ENCODE results near the gene MIER2. TPM values are rescaled to one million over a fixed set of nuclear protein-coding genes. Genes with fewer than 3 reads are reported as not detected.

Gene MIER2
- polyA plus RNA-seq, 1 of the 3 experiments (the other 2 are of a cell fraction), result 15.9 TPM

- Histone ChIP-seq H3K36me3 (replicated peaks in 1 of 2; ENCODE audit: control insufficient read depth in 1 of 2, insufficient read depth in 2 of 2, low read length in 1 of 2) (no peaks in the 10 kb centered on the region), H3K4me3 (ENCODE audit: low read depth in 2 of 2, low read length in 1 of 2) (no peak overlapping the region), H3K79me2 (ENCODE audit: insufficient read depth) (no peaks in the 10 kb centered on the region), H3K4me2 (no peak overlapping the region), H3K9me3 (no peaks in the 10 kb centered on the region), H3K9me2 (no peaks in the 10 kb centered on the region), H3F3A (replicated peaks; ENCODE audit: insufficient read depth) (no peaks in the 10 kb centered on the region), H3K27ac (ENCODE audit: low read depth in 2 of 2, low read length in 1 of 2) (no peak overlapping the region), H4K20me1 (ENCODE audit: insufficient read depth) (no peaks in the 10 kb centered on the region), H3K9ac (no peak overlapping the region), H2AFZ (ENCODE audit: low read depth) (no peak overlapping the region), H3K4me1 (ENCODE audit: control insufficient read depth in 1 of 2, insufficient read depth in 2 of 2, low read depth in 1 of 2, low read length in 1 of 2) (no peaks in the 10 kb centered on the region; a peak in 1 of 4 replicates), H3K27me3 (ENCODE audit: insufficient read depth) (no peaks in the 10 kb centered on the region)
- TF ChIP-seq FOXM1 (IDR thresholded peaks at IDR 0.05; ENCODE audit: low read depth), result no peak
- no peak for TF ChIP-seq GABPA (IDR thresholded peaks at IDR 0.05; ENCODE audit: low read depth)
- no peak for TF ChIP-seq MEF2A (IDR thresholded peaks at IDR 0.05; ENCODE audit: borderline replicate concordance, low read depth)
- no peak for TF ChIP-seq USF2 (IDR thresholded peaks at IDR 0.05; ENCODE audit: borderline replicate concordance, low read depth, low read length)
- TF ChIP-seq EZH2phosphoT487 (IDR thresholded peaks at IDR 0.05; ENCODE audit: borderline replicate concordance, low read depth), result no peak
- TF ChIP-seq SMC3 (IDR thresholded peaks at IDR 0.05; ENCODE audit: low read depth, low read length), result no peak
- no peak for TF ChIP-seq RCOR1 (IDR thresholded peaks at IDR 0.05; ENCODE audit: low read length)
- no peak for TF ChIP-seq CHD2 (IDR thresholded peaks at IDR 0.05; ENCODE audit: low read length, partially characterized antibody)
- TF ChIP-seq, protein P1, sequence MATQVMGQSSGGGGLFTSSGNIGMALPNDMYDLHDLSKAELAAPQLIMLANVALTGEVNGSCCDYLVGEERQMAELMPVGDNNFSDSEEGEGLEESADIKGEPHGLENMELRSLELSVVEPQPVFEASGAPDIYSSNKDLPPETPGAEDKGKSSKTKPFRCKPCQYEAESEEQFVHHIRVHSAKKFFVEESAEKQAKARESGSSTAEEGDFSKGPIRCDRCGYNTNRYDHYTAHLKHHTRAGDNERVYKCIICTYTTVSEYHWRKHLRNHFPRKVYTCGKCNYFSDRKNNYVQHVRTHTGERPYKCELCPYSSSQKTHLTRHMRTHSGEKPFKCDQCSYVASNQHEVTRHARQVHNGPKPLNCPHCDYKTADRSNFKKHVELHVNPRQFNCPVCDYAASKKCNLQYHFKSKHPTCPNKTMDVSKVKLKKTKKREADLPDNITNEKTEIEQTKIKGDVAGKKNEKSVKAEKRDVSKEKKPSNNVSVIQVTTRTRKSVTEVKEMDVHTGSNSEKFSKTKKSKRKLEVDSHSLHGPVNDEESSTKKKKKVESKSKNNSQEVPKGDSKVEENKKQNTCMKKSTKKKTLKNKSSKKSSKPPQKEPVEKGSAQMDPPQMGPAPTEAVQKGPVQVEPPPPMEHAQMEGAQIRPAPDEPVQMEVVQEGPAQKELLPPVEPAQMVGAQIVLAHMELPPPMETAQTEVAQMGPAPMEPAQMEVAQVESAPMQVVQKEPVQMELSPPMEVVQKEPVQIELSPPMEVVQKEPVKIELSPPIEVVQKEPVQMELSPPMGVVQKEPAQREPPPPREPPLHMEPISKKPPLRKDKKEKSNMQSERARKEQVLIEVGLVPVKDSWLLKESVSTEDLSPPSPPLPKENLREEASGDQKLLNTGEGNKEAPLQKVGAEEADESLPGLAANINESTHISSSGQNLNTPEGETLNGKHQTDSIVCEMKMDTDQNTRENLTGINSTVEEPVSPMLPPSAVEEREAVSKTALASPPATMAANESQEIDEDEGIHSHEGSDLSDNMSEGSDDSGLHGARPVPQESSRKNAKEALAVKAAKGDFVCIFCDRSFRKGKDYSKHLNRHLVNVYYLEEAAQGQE (IDR thresholded peaks at IDR 0.05; ENCODE audit: low read depth, low read length), result no peak
- TF ChIP-seq RXRA (IDR thresholded peaks at IDR 0.05; ENCODE audit: borderline replicate concordance, low read depth), result no peak
- no peak for TF ChIP-seq TCF12 (IDR thresholded peaks at IDR 0.05)
- no peak for TF ChIP-seq POLR2AphosphoS5 (IDR thresholded peaks at IDR 0.05; ENCODE audit: low read depth, low read length)
- TF ChIP-seq IRF3 (IDR thresholded peaks at IDR 0.05; ENCODE audit: low read depth, low read length), result no peak
- TF ChIP-seq MXI1 (IDR thresholded peaks at IDR 0.05; ENCODE audit: low read depth, low read length), result no peak
- TF ChIP-seq, protein P2, sequence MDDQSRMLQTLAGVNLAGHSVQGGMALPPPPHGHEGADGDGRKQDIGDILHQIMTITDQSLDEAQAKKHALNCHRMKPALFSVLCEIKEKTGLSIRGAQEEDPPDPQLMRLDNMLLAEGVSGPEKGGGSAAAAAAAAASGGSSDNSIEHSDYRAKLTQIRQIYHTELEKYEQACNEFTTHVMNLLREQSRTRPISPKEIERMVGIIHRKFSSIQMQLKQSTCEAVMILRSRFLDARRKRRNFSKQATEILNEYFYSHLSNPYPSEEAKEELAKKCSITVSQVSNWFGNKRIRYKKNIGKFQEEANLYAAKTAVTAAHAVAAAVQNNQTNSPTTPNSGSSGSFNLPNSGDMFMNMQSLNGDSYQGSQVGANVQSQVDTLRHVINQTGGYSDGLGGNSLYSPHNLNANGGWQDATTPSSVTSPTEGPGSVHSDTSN (IDR thresholded peaks at IDR 0.05), result no peak
- no peak for TF ChIP-seq JUND (IDR thresholded peaks at IDR 0.05)
- TF ChIP-seq NRF1 (IDR thresholded peaks at IDR 0.05; ENCODE audit: low read depth, low read length), result no peak
- no peak for TF ChIP-seq FOSL2 (IDR thresholded peaks at IDR 0.05; ENCODE audit: borderline replicate concordance, low read depth)
- TF ChIP-seq SIN3A (IDR thresholded peaks at IDR 0.05; ENCODE audit: borderline replicate concordance, low read depth, low read length), result no peak
- WGBS (ENCODE audit: low lambda C conversion rate), result 70% methylated on average over 8 of the region's 16 CpGs
- no peak for DNase-seq
- CTCF ChIA-PET, result no interaction called here
- POLR2A ChIA-PET, result interaction anchor here (0.7 kb wide), 1 partner anchor 101 kb away, joined by 3 read pairs; no protein-coding TSS in a partner anchor
These were observed 35.2 kb upstream of the MIER2 start for GRCh38 chr19:379796-380195.
